HEK293 (cell line): ENCODE measurements around the gene NLRX1.
A peak's percentile ranks its signal among the peaks of the same experiment; 100 is the strongest.

Source experiments
- CTCF ChIA-PET: fragments of 350-600 bp; formaldehyde crosslinking; extraction: SDS; loops from one replicate; lab custom pipeline; 2021; ENCODE audit warnings: antibody characterized with exemption; lab: Yijun Ruan, JAX
- POLR2A ChIA-PET: fragments of 300-600 bp; formaldehyde crosslinking; extraction: SDS; loops from one replicate; lab custom pipeline; 2020; ENCODE audit warnings: antibody characterized with exemption, inconsistent platforms; lab: Yijun Ruan, JAX
- H3K27ac ChIP-seq: fragments of 200-500 bp; sonication (Bioruptor generic); 2 replicates; pipeline ENCODE4 v1.5.1; 2014; ENCODE audit warnings: low read depth, low read length, control low read depth, inconsistent platforms; ENCODE audit errors: extremely low read depth
- H3K36me3 ChIP-seq, 2 experiments: fragments of 200-500 bp in 1 of 2; sonication (Bioruptor generic) in 1 of 2; 1 replicate in 1 of 2; 2 replicates in 1 of 2; pipeline ENCODE4 v1.5.1; 2014 to 2017; ENCODE audit warnings: inconsistent platforms in 2 of 2, low read length in 2 of 2; ENCODE audit not compliant: control insufficient read depth in 2 of 2, insufficient read depth in 1 of 2
- H3K4me1 ChIP-seq: fragments of 200-500 bp; sonication (Bioruptor generic); 2 replicates; pipeline ENCODE4 v1.5.1; 2014; ENCODE audit warnings: mild to moderate bottlenecking, low read length, inconsistent platforms; ENCODE audit not compliant: control insufficient read depth, insufficient read depth
- H3K4me3 ChIP-seq: 2 replicates; pipeline ENCODE4 v1.5.1; 2011; ENCODE audit warnings: low read depth, mild to moderate bottlenecking, control low read depth, low read length, moderate library complexity
- H3K9me3 ChIP-seq: fragments of 200-500 bp; sonication (Bioruptor generic); 2 replicates; pipeline ENCODE4 v1.5.1; 2014; ENCODE audit warnings: low read depth, low read length, inconsistent platforms; ENCODE audit not compliant: control insufficient read depth, insufficient read depth
- GLIS1 ChIP-seq: fragments of 450-650 bp; formaldehyde crosslinking; IDR thresholded peaks from 2 replicates; pipeline ENCODE4 v1.5.1; 2016; ENCODE audit warnings: missing biosample characterization, missing genetic modification characterization
- IKZF3 ChIP-seq: fragments of 450-650 bp; IDR thresholded peaks from 2 replicates; pipeline ENCODE4 v1.5.0; 2018; ENCODE audit warnings: missing biosample characterization, mild to moderate bottlenecking, missing genetic modification characterization, moderate library complexity
- KLF1 ChIP-seq: fragments of 450-650 bp; formaldehyde crosslinking; IDR thresholded peaks from 2 replicates; pipeline ENCODE4 v1.5.1; 2016; ENCODE audit warnings: missing biosample characterization, missing genetic modification characterization
- KLF10 ChIP-seq: fragments of 450-650 bp; IDR thresholded peaks from 2 replicates; pipeline ENCODE4 v1.5.1; 2018; ENCODE audit warnings: missing biosample characterization, mild to moderate bottlenecking, missing genetic modification characterization
- KLF16 ChIP-seq: fragments of 450-650 bp; formaldehyde crosslinking; IDR thresholded peaks from 2 replicates; pipeline ENCODE4 v1.5.1; 2017; ENCODE audit warnings: missing biosample characterization, missing genetic modification characterization
- KLF17 ChIP-seq: fragments of 450-650 bp; formaldehyde crosslinking; IDR thresholded peaks from 2 replicates; pipeline ENCODE4 v1.5.1; 2016; ENCODE audit warnings: missing biosample characterization, missing genetic modification characterization
- KLF7 ChIP-seq: fragments of 450-650 bp; formaldehyde crosslinking; IDR thresholded peaks from 2 replicates; pipeline ENCODE4 v1.5.1; 2016; ENCODE audit warnings: missing biosample characterization, missing genetic modification characterization, borderline replicate concordance
- KLF8 ChIP-seq: fragments of 450-650 bp; formaldehyde crosslinking; IDR thresholded peaks from 2 replicates; pipeline ENCODE4 v1.5.1; 2016; ENCODE audit warnings: missing biosample characterization, missing genetic modification characterization
- KLF9 ChIP-seq: fragments of 450-650 bp; formaldehyde crosslinking; IDR thresholded peaks from 2 replicates; pipeline ENCODE4 v1.5.1; 2016; ENCODE audit warnings: missing biosample characterization, missing genetic modification characterization, low read depth
- OVOL3 ChIP-seq: fragments of 450-650 bp; formaldehyde crosslinking; IDR thresholded peaks from 2 replicates; pipeline ENCODE4 v1.5.1; 2016; ENCODE audit warnings: missing biosample characterization, missing genetic modification characterization
- SETDB1 ChIP-seq: IDR thresholded peaks from one replicate; pipeline ENCODE4 v1.6.1; 2017; ENCODE audit warnings: mild to moderate bottlenecking, low read length, moderate library complexity, mixed read lengths; ENCODE audit not compliant: insufficient read length
- SP2 ChIP-seq: fragments of 450-650 bp; formaldehyde crosslinking; IDR thresholded peaks from 2 replicates; pipeline ENCODE4 v1.5.1; 2016; ENCODE audit warnings: missing biosample characterization, missing genetic modification characterization
- SP3 ChIP-seq: fragments of 450-650 bp; formaldehyde crosslinking; IDR thresholded peaks from 2 replicates; pipeline ENCODE4 v1.5.1; 2016; ENCODE audit warnings: missing biosample characterization, missing genetic modification characterization
- TCF7L2 ChIP-seq: IDR thresholded peaks from 2 replicates; pipeline ENCODE4 v1.6.1; 2011; ENCODE audit warnings: low read depth, mild to moderate bottlenecking, inconsistent platforms, low read length, moderate library complexity, borderline replicate concordance
- ZFHX2 ChIP-seq: fragments of 450-650 bp; formaldehyde crosslinking; conservative IDR thresholded peaks from 2 replicates; pipeline ENCODE4 v1.5.1; 2016; ENCODE audit warnings: missing biosample characterization, missing genetic modification characterization
- ZFP69B ChIP-seq: fragments of 450-650 bp; formaldehyde crosslinking; IDR thresholded peaks from 2 replicates; pipeline ENCODE4 v1.5.1; 2016; ENCODE audit warnings: missing biosample characterization, missing genetic modification characterization
- ZNF175 ChIP-seq: fragments of 450-650 bp; formaldehyde crosslinking; IDR thresholded peaks from 2 replicates; pipeline ENCODE4 v1.5.1; 2016; ENCODE audit warnings: missing biosample characterization, missing genetic modification characterization
- ZNF335 ChIP-seq: fragments of 450-650 bp; formaldehyde crosslinking; conservative IDR thresholded peaks from 2 replicates; pipeline ENCODE4 v1.5.1; 2016; ENCODE audit warnings: missing biosample characterization, missing genetic modification characterization
- ZNF423 ChIP-seq: fragments of 450-650 bp; formaldehyde crosslinking; IDR thresholded peaks from 2 replicates; pipeline ENCODE4 v1.5.1; 2016; ENCODE audit warnings: missing biosample characterization, missing genetic modification characterization
- ZNF654 ChIP-seq: fragments of 450-650 bp; formaldehyde crosslinking; IDR thresholded peaks from 2 replicates; pipeline ENCODE4 v1.5.1; 2016; ENCODE audit warnings: low read depth, missing biosample characterization, missing genetic modification characterization
- ZNF76 ChIP-seq: fragments of 450-650 bp; formaldehyde crosslinking; IDR thresholded peaks from 2 replicates; pipeline ENCODE4; 2016; ENCODE audit warnings: low read depth, missing biosample characterization, missing genetic modification characterization, borderline replicate concordance
- TF ChIP-seq, protein P1 (sequence below): fragments of 450-650 bp; formaldehyde crosslinking; IDR thresholded peaks from 2 replicates; pipeline ENCODE4 v1.5.1; 2016; ENCODE audit warnings: missing biosample characterization, missing genetic modification characterization
- TF ChIP-seq, protein P2 (sequence below): fragments of 450-650 bp; formaldehyde crosslinking; IDR thresholded peaks from 2 replicates; pipeline ENCODE4 v1.5.1; 2016; ENCODE audit warnings: missing biosample characterization, missing genetic modification characterization
- TF ChIP-seq, protein P3 (sequence below): fragments of 450-650 bp; formaldehyde crosslinking; IDR thresholded peaks from 2 replicates; pipeline ENCODE4 v1.5.1; 2016; ENCODE audit warnings: missing biosample characterization, missing genetic modification characterization
- TF ChIP-seq, protein P4 (sequence below): fragments of 450-650 bp; formaldehyde crosslinking; optimal IDR thresholded peaks from 2 replicates; pipeline ENCODE3; 2016; ENCODE audit warnings: missing biosample characterization, mild to moderate bottlenecking, missing genetic modification characterization

The NLRX1 gene

DNA sequence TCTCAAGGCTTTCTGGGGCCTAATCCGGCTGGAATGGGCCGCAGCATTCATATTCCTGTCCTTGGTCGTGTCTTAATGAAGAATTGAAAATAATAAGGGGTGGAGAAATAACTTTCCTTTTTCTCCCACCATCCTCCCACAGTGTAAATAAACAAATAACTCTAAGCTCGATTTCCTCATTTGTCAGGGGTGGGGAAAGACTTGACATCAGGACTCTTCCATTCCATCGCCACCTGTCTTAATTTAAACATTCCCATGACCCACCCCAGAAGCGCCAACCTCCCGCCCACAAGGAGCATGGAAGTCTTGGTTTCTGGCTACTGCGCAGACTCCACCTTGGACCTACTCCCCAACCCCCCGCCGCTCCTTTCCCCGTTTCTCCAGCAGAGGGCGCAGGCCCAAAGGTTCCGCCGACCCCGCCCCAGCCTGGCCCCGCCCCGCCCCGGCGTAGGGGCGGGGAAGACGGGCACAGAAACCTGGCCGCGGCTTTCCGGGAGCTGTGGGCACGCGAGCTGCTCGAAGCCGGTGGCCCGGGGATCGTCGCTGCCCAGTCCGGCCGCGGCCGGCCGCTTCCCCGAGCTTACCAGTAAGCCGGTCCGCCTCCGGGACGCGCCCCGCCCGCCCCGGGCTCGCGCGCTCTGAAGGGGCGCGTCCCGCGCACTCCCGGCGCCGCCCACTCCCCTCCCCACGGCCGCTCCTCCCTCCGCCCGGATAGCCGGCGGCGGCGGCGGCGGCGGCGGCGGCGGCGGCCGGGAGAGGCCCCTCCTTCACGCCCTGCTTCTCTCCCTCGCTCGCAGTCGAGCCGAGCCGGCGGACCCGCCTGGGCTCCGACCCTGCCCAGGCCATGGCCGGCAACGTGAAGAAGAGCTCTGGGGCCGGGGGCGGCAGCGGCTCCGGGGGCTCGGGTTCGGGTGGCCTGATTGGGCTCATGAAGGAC is 37.3 kb downstream of the NLRX1 start, which contains the start of gene CBL:
TSS of gene CBL (plus strand) at position 766 of the 937 bp plus-strand sequence. CDS start at position 845, 79 bp downstream.
- Histone ChIP-seq H3K27ac (peak within 1 kb of the TSS; percentile 87), H3K4me3 (peak within 1 kb of the TSS; percentile 68), H3K9me3 (no peaks in the 10 kb centered on the region), H3K36me3 (no peaks in the 10 kb centered on the region), H3K4me1 (peaks cover 10% of the 10 kb centered on the region; the same call in 1 of the 2 replicates)
- CTCF ChIA-PET = interaction anchor here (0.6 to 3.5 kb wide), 49 partner anchors 8 to 1801 kb away, joined by 3 to 26 read pairs (median 4); partner anchors contain the start of genes DPAGT1 and HMBS
- POLR2A ChIA-PET = interaction anchor here (0.5 to 3.1 kb wide), 15 partner anchors 23 to 571 kb away, joined by 3 to 19 read pairs (median 4); partner anchors contain the start of genes HINFP, HMBS, MCAM and RNF26
- peak; percentile 61 for TF ChIP-seq SP2 (tag by site-specific recombination)
- TF ChIP-seq ZNF654 = peak; percentile 28; the same call in 1 of the 2 replicates
- TF ChIP-seq, protein P1, sequence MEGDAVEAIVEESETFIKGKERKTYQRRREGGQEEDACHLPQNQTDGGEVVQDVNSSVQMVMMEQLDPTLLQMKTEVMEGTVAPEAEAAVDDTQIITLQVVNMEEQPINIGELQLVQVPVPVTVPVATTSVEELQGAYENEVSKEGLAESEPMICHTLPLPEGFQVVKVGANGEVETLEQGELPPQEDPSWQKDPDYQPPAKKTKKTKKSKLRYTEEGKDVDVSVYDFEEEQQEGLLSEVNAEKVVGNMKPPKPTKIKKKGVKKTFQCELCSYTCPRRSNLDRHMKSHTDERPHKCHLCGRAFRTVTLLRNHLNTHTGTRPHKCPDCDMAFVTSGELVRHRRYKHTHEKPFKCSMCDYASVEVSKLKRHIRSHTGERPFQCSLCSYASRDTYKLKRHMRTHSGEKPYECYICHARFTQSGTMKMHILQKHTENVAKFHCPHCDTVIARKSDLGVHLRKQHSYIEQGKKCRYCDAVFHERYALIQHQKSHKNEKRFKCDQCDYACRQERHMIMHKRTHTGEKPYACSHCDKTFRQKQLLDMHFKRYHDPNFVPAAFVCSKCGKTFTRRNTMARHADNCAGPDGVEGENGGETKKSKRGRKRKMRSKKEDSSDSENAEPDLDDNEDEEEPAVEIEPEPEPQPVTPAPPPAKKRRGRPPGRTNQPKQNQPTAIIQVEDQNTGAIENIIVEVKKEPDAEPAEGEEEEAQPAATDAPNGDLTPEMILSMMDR = peak; percentile 73
- 0 out of 2 replicates have a peak, but pooled peaks have one; percentile 55 for TF ChIP-seq IKZF3 (tag by site-specific recombination)
- 0 out of 2 replicates have a peak, but pooled peaks have one; percentile 42 for TF ChIP-seq KLF7
- peak; percentile 84 for TF ChIP-seq SP3 (tag by site-specific recombination)
- TF ChIP-seq ZFHX2 (tag by site-specific recombination) = peak; percentile 52
- TF ChIP-seq ZNF76 = peak; percentile 44; the same call in 1 of the 2 replicates
- TF ChIP-seq OVOL3 (tag by site-specific recombination) = no peak
- peak; percentile 91 for TF ChIP-seq KLF8 (tag by site-specific recombination)
- peak; percentile 60; the same call in 1 of the 2 replicates for TF ChIP-seq TCF7L2
- TF ChIP-seq, protein P2, sequence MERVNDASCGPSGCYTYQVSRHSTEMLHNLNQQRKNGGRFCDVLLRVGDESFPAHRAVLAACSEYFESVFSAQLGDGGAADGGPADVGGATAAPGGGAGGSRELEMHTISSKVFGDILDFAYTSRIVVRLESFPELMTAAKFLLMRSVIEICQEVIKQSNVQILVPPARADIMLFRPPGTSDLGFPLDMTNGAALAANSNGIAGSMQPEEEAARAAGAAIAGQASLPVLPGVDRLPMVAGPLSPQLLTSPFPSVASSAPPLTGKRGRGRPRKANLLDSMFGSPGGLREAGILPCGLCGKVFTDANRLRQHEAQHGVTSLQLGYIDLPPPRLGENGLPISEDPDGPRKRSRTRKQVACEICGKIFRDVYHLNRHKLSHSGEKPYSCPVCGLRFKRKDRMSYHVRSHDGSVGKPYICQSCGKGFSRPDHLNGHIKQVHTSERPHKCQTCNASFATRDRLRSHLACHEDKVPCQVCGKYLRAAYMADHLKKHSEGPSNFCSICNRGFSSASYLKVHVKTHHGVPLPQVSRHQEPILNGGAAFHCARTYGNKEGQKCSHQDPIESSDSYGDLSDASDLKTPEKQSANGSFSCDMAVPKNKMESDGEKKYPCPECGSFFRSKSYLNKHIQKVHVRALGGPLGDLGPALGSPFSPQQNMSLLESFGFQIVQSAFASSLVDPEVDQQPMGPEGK (tag by site-specific recombination) = peak; percentile 65
- peak; percentile 81 for TF ChIP-seq KLF9 (tag by site-specific recombination)
- TF ChIP-seq, protein P3, sequence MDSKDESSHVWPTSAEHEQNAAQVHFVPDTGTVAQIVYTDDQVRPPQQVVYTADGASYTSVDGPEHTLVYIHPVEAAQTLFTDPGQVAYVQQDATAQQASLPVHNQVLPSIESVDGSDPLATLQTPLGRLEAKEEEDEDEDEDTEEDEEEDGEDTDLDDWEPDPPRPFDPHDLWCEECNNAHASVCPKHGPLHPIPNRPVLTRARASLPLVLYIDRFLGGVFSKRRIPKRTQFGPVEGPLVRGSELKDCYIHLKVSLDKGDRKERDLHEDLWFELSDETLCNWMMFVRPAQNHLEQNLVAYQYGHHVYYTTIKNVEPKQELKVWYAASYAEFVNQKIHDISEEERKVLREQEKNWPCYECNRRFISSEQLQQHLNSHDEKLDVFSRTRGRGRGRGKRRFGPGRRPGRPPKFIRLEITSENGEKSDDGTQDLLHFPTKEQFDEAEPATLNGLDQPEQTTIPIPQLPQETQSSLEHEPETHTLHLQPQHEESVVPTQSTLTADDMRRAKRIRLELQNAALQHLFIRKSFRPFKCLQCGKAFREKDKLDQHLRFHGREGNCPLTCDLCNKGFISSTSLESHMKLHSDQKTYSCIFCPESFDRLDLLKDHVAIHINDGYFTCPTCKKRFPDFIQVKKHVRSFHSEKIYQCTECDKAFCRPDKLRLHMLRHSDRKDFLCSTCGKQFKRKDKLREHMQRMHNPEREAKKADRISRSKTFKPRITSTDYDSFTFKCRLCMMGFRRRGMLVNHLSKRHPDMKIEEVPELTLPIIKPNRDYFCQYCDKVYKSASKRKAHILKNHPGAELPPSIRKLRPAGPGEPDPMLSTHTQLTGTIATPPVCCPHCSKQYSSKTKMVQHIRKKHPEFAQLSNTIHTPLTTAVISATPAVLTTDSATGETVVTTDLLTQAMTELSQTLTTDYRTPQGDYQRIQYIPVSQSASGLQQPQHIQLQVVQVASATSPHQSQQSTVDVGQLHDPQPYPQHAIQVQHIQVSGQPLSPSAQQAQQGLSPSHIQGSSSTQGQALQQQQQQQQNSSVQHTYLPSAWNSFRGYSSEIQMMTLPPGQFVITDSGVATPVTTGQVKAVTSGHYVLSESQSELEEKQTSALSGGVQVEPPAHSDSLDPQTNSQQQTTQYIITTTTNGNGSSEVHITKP (tag by site-specific recombination) = peak; percentile 96
- TF ChIP-seq, protein P4, sequence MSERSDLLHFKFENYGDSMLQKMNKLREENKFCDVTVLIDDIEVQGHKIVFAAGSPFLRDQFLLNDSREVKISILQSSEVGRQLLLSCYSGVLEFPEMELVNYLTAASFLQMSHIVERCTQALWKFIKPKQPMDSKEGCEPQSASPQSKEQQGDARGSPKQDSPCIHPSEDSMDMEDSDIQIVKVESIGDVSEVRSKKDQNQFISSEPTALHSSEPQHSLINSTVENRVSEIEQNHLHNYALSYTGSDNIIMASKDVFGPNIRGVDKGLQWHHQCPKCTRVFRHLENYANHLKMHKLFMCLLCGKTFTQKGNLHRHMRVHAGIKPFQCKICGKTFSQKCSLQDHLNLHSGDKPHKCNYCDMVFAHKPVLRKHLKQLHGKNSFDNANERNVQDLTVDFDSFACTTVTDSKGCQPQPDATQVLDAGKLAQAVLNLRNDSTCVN = peak; percentile 71
- TF ChIP-seq ZFP69B = no peak
- TF ChIP-seq KLF17 = peak; percentile 36; the same call in 1 of the 2 replicates
- no peak for TF ChIP-seq ZNF175 (tag by site-specific recombination)
- TF ChIP-seq ZNF423 (tag by site-specific recombination) = no peak
- TF ChIP-seq SETDB1 = no peak
- peak; percentile 61; the same call in 1 of the 2 replicates for TF ChIP-seq KLF16 (tag by site-specific recombination)
- peak; percentile 48 for TF ChIP-seq KLF1 (tag by site-specific recombination)
- peak; percentile 47 for TF ChIP-seq ZNF335 (tag by site-specific recombination)
- peak; percentile 39; the same call in 1 of the 2 replicates for TF ChIP-seq GLIS1 (tag by site-specific recombination)
- TF ChIP-seq KLF10 (tag by site-specific recombination) = peak; percentile 90
